HG02798 (cell line): ENCODE data around the gene LRRN4CL.
"Not testable (repeated sequence)": the region's sequence is repeated elsewhere in the genome, so short reads cannot be mapped to it uniquely, and the experiment has no call there.

ENCODE experiments used
- ATAC-seq: cut with Tn5 transposase; IDR thresholded peaks from one replicate; pipeline ENCODE4 v1.9.1; 2021; ENCODE audit warnings: mild to moderate bottlenecking; ENCODE audit not compliant: unreplicated experiment, poor library complexity

The LRRN4CL gene

GRCh38 chr11:62677714-62678113, 11.6 kb downstream of the LRRN4CL start:
- no peak for ATAC-seq

DNA sequence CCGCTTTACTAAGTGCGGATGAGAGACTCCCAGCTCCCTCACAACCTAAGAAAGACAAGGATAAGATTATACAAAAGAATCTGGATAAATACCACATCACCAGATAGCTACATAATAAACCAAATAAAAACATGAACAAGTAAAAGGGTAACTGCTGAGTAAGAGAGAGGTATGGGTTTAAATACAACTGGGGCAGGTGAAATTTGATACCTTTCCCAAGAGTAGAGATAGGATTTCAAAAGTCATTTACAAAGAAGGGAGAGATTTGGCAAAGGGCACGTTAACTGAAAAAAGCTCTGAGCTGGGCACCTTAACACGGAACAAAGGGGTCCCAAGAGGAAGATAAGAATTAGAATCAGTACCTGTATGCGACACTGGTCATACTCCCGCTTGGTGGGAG, 12.2 kb downstream of the LRRN4CL start:
- no peak for ATAC-seq

GRCh38 chr11:62676698-62677097, 12.6 kb downstream of the LRRN4CL start:
- ATAC-seq: no peak

GRCh38 chr11:62675415-62675814, 13.9 kb downstream of the LRRN4CL start:
- not testable (repeated sequence) for ATAC-seq

DNA sequence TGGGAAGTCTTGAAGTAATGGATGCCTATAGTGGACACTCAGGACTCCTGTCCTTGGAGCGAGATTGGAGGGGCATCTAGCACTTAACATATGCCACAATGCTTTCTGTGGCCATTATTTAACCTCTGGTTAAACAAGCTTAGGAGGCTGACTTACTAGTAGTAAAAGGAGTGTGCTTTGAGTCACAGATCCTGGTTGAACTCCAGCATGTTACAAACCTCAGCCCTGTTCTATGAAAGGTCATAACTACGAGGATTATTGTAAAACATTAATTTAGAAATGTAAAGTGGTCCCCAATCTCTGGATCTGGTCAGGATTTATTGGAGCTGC, 16.2 kb downstream of the LRRN4CL start:
- ATAC-seq: no peak

- peak; percentile 56 for ATAC-seq
These were observed 17.5 kb downstream of the LRRN4CL start, which contains the start of the genes LBHD1 and UQCC3 for GRCh38 chr11:62671608-62672389. Gene LBHD1, minus strand, starts transcription at chr11:62672267. Its CDS starts 2,236 bp downstream, at chr11:62670031. Gene UQCC3, plus strand, starts transcription at chr11:62671673. Its CDS starts 73 bp downstream, at chr11:62671746.

DNA sequence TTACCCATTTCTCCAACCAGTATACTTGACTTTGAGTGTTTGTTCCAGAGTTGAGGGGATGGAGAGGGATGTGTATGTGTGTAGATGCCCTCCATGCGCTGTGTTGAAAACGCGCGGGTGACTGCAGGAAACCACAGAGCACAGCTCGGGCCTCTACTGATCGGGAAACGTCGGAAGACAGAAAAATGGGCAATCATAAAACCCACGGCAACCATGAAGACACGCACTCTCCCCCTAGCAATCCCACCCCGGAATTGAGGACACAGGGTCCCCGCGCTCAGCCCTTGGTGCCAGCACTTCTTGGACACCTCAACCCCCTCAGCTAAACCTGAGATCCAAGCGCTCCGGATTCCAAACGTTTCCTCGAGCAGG, 18.1 kb downstream of the LRRN4CL start:
- peak; percentile 1 for ATAC-seq

DNA sequence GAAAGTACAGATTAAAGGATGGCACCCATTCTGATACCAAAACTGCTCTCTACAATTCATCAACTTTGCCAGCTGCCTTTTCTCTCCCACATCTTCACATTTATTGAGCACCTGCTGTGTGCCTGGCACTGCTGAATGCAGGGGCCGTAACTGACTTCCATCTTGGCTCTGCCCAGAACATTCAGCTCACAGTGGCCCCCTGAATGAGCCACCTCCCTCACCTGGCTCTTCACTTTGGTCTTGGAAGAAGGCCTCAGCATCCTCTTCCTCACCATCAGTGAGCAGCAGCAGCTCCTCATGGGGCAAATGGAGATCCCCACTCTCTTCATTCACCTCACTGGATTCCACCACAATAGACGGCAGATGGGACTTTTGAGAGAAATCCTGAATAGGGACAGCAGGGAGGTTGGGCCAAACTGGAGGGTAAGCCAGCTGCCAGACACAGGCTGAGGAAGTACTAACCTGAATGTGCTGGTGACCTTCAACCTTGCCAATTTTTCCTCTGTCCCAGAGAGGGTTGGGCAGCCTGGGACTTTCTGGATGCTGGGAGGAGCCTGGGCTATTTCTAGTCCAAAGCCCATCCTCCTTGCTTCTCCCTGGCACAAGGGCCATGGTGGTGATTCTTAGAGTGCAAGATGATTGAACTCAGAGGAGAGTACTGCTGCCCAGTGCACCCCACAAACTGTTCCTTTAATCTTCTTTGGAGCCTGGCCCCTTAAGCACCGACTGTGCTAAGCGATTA, 19.7 kb downstream of the LRRN4CL start:
- no peak for ATAC-seq

DNA sequence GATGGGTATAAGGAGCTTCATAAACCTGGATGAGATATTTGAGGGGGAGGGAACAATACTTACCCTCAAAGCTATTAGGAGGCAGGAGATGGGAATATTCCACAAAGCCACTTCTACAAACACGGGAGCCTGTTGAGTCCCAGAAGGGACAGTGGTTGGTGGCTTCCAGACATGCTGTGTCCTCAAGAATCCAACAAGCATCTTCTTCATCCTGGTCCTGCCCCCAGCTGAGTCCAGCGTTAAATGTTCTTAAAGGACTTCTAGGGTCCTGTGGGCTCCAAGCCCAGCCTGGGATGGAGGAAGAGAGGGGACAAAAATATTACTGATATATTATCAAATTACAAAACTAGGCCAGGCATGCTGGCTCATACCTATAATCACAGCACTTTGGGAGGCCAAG, 21.9 kb downstream of the LRRN4CL start:
- ATAC-seq: no peak

DNA sequence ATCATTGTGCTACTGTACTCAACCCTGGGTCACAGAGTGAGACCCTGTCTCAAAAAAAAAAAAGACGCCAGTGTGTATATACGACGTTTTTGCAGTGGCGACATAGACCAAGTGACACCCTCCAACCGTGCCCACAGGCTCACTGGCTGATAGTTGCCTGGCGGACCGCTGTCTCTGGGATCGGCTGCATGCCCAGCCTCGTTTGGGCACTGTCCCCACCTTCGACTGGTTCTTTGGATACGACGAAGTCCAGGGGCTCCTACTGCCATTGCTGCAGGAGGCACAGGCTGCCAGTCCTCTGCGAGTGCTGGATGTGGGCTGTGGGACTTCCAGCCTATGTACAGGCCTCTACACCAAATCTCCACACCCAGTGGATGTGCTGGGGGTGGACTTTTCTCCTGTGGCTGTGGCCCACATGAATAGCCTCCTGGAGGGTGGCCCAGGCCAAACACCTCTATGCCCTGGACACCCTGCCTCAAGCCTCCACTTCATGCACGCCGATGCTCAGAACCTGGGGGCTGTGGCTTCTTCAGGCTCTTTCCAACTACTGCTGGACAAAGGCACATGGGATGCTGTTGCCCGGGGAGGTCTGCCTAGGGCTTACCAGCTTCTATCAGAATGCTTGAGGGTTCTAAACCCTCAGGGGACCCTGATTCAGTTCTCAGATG, 22.9 kb downstream of the LRRN4CL start:
- no peak for ATAC-seq

DNA sequence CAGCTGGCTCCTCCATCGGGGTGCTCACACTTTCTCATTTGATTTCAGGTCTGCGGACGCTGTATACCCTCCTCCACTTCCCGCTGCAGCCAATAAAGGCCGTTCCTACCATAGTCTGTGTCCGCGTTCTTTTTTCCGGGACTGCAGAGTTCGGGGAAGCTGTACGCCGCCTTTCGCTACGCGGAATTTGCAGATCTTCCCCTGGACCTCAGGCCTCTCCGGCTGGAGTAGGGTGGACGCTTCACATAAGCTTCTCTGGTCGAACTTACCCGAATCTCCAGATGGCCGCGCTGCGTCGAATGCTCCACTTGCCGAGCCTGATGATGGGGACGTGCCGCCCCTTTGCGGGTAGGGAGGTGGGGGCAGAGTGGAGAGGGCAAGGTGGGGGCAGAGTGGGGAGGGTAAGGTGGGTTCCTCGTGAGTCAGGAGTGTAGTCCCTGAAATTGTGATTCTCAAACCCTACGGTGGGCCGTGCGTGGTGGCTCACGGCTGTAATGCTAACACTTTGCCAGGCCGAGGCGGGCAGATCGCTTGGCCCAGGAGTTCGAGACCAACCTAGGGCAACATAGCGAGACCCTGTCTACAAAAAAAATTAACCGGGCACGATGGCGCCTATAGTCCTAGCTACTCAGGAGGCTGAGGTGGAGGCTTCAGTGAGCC, 23.6 kb downstream of the LRRN4CL start:
- peak; percentile 14 for ATAC-seq

GRCh38 chr11:62665075-62665598, 24.2 kb downstream of the LRRN4CL start, which contains the start of the genes C11orf98 and CSKMT:
Gene C11orf98, minus strand, starts transcription at chr11:62665210. Its CDS starts 41 bp downstream, at chr11:62665169.
Gene CSKMT, plus strand, starts transcription at chr11:62665312. Its CDS starts 568 bp downstream, at chr11:62665880.
- ATAC-seq: peak; percentile 84

DNA sequence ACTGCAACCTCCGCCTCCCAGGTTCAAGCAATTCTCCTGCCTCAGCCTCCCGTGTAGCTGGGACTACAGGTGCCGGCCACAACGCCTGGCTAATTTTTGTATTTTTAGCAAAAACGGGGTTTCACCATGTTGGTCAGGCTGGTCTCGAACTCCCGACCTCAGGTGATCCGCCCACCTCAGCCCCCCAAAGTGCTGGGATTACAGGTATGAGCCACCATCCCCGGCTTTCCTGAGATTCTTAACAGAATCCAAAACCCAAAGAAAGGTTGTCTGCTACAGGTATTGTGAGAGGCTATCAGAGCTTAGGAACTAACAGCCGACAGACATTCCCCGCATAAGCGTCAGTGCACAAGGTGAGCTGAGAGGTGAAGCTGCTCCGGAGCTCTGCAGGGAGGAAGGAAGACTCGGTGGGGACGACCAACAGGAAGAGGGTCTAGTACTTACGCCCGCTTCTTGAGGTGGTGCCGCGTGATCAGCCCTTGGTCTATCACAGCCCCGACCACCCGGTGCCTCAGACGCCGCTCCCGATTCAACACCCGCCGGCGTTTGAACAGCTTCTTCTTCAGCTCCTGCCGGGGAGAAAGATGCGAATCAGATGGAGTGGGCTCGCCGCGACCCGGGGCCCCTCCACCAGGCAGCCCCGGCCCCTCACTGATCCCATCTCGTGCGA, 24.8 kb downstream of the LRRN4CL start:
- peak; percentile 14 for ATAC-seq

DNA sequence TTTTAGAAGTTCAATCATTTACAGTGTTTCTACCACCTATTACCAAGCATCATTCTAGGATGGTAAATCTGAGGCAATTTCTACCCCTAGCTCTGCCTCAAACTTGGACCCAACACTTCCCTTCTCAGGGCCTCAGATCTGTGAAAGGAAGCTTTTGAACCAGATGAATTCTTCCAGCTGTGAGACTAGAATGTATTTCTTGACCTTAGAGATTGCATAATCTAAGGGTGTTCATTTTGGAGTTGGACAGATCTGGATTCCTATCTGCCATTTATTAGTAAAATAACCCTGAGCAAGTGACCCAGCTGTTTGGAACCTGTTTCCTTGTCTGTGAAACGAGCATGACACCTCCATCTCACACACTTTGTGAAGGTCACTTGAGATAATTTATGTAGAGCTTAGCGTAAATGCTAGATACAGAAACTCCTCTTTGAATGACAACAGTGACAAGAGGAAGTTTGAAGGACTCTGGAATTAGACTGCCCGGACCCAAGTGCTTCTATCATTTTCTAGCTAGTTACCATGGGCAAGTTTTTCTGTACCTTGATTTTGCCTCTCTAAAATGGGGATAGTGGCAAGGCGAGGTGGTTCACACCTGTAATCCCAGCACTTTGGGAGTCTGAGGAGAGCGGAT, 32.4 kb downstream of the LRRN4CL start:
- no peak for ATAC-seq

- ATAC-seq: no peak
These were observed 35.0 kb downstream of the LRRN4CL start for GRCh38 chr11:62654297-62654696.

DNA sequence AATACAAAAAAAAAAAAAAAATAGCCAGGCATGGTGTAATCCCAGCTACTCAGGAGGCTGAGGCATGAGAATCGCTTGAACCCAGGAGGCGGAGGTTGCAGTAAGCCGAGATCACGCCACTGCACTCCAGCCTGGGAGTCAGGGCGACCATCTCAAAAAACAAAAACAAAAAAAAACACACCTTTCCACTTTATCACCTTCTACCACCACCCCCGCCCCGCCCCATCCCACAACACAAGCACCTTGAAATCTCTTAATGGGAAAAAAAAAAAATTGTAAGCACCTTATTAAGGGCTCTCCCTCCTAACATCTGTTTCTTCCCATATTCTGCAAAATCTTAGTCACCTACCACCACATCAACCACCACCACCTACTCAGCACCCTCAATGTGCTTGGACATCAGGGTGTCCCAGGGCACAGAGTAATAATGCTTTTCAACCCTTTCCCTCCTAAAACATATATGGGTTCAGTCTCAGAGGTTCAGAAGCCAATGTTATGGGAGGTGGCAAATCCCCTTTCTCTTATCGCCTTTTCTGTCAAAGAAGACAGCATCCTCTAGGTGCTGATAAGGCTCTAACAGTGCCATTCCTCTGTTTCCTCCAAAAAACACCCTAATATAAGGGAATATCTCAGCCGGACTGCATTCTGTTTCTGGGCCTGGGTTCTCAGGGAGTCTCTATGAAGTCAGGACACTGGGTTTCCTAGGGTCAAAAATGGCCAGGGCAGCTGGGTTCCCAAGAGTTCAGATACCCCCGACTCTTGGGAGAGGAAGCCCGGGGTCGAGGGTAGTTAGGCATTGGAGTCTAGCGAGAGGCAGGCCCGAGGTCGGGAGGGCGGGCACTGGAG, 36.9 kb downstream of the LRRN4CL start:
- no peak for ATAC-seq

DNA sequence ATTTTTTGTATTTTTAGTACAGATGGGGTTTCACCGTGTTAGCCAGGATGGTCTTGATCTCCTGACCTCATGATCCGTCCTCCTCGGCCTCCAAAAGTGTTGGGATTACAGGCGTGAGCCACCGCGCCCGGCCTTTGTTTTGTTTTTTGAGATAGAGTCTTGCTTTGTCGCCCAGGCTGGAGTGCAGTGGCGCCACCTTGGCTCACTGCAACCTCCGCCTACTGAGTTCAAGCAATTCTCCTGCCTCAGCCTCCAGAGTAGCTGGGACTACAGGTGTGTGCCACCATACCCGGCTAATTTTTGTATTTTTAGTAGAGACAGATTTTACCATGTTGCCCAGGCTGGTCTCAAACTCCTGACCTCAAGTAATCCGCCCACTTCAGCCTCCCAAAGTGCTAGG, 39.0 kb downstream of the LRRN4CL start:
- ATAC-seq: not testable (repeated sequence)

DNA sequence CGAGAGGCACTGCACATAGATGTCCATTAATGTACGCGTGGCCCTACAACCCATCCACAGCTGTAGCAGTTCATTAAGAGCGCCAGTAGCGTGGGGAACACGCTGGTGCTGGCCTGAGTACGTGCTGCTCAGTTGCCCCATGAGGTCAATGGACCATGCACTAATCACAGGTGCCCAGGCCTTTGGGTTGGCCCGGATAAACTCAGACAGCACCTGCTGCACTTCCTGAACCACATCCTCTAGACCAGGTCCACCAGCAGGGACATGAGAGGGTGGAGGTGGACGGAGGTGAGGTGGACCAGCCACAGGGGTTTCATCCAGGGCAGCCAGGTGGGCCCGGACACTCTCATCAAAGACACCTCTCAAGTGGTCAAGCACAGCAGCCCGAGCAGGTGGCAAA, 39.8 kb downstream of the LRRN4CL start:
- no peak for ATAC-seq
